Astrocyte of the cerebellum (primary cell): ENCODE results near the gene ALG12.

ENCODE experiments used
- DNase-seq: peaks from one replicate; pipeline ENCODE4 v3.0.0-alpha.2; 2011; ENCODE audit warnings: low read depth
- H3K4me3 ChIP-seq: 2 replicates; pipeline ENCODE4 v1.5.1; 2011; ENCODE audit warnings: mild to moderate bottlenecking, low read depth, low read length, moderate library complexity
- CTCF ChIP-seq: IDR thresholded peaks from 2 replicates; pipeline ENCODE4 v1.5.1; 2012; ENCODE audit warnings: low read length, low read depth, moderate library complexity, mild to moderate bottlenecking; ENCODE audit errors: missing control alignments
- in situ Hi-C: cut with HindIII; loops from 2 replicates; pipeline ENCODE4 v1.10.0; 2017; ENCODE audit warnings: low sequenced_read_pairs

The ALG12 gene

GRCh38 chr22:49964136-49965090 lies 46.2 kb upstream of the ALG12 start:
- no peak overlapping the region for H3K4me3 ChIP-seq
- in situ Hi-C loops, result no loop called here
- no peak for DNase-seq
- TF ChIP-seq CTCF, result no peak

- no peak for TF ChIP-seq CTCF
- H3K4me3 ChIP-seq, result no peak overlapping the region
- no peak for DNase-seq
- in situ Hi-C loops, result no loop called here
Measured at GRCh38 chr22:49963647-49964026, 45.4 kb upstream of the ALG12 start.

GRCh38 chr22:49962751-49963646 lies 44.8 kb upstream of the ALG12 start:
- in situ Hi-C loops, result no loop called here
- TF ChIP-seq CTCF, result no peak
- H3K4me3 ChIP-seq, result peak overlapping the region; percentile 55
- DNase-seq, result no peak

- peak; percentile 72 for DNase-seq
- TF ChIP-seq CTCF, result no peak
- in situ Hi-C loops, result no loop called here
- H3K4me3 ChIP-seq, result peak overlapping the region; percentile 55
Measured at GRCh38 chr22:49962012-49962750, 43.9 kb upstream of the ALG12 start.

GRCh38 chr22:49961601-49962011 lies 43.4 kb upstream of the ALG12 start:
- in situ Hi-C loops, result no loop called here
- H3K4me3 ChIP-seq, result peak overlapping the region; percentile 55
- no peak for DNase-seq
- no peak for TF ChIP-seq CTCF
